Stomach (tissue), 9 donors: ENCODE data around the gene RAB13. TPM values are rescaled to one million over a fixed set of nuclear protein-coding genes. Genes with fewer than 3 reads are reported as not detected.

Source experiments
- DNase-seq, 2 donors: peaks; one replicate each; pipeline versions ENCODE4 v3.0.0 to v3.0.0-alpha.2; 2013 to 2019
- H3K27ac ChIP-seq, 5 donors: fragments of 200-600 bp in 4 of 5; sonication (generic) in 4 of 5; one replicate each; pipeline ENCODE4 v1.5.1; 2013 to 2019; ENCODE audit warnings: mild to moderate bottlenecking in 1 of 5, moderate library complexity in 1 of 5
- H3K27me3 ChIP-seq, 3 donors: fragments of 200-600 bp; sonication (generic); one replicate each; pipeline ENCODE4 v1.5.1; 2017 to 2019; ENCODE audit warnings: mixed run types in 1 of 3
- H3K36me3 ChIP-seq, 4 donors: fragments of 200-600 bp; sonication (generic); 1 replicate in 3 of 4; 2 replicates in 1 of 4; pipeline ENCODE4 v1.5.1; 2016 to 2019
- H3K4me1 ChIP-seq, 4 donors: fragments of 200-600 bp; sonication (generic); one replicate each; pipeline ENCODE4 v1.5.1; 2016 to 2019
- H3K4me3 ChIP-seq, 4 donors: fragments of 200-600 bp; sonication (generic) in 3 of 4; one replicate each; pipeline ENCODE4 v1.5.1; 2016 to 2019; ENCODE audit warnings: mild to moderate bottlenecking in 1 of 4
- H3K9me3 ChIP-seq, 4 donors: fragments of 200-600 bp; sonication (generic); one replicate each; pipeline ENCODE4 v1.5.1; 2016 to 2019
- CTCF ChIP-seq, 7 experiments: fragments of 450-650 bp in 4 of 7; fragments of 200-600 bp in 3 of 7; sonication (generic) in 3 of 7; IDR thresholded peaks; one replicate each; pipeline ENCODE4 v1.5.1; 2016 to 2019; ENCODE audit warnings: antibody characterized with exemption in 7 of 7, control low read depth in 2 of 7, mild to moderate bottlenecking in 1 of 7
- EP300 ChIP-seq: sonication (generic); formaldehyde crosslinking; IDR thresholded peaks from one replicate; pipeline ENCODE4 v1.6.1; 2017; ENCODE audit warnings: antibody characterized with exemption
- POLR2A ChIP-seq, 4 donors: fragments of 450-650 bp; IDR thresholded peaks; one replicate each; pipeline ENCODE4 v1.6.1; 2016; ENCODE audit warnings: antibody characterized with exemption in 4 of 4, control low read depth in 2 of 4, mild to moderate bottlenecking in 1 of 4, moderate library complexity in 1 of 4
- POLR2AphosphoS5 ChIP-seq, 3 donors: sonication (generic); formaldehyde crosslinking; IDR thresholded peaks; one replicate each; pipeline ENCODE4 v1.6.1; 2016; ENCODE audit warnings: antibody characterized with exemption in 3 of 3
- WGBS, 5 donors: extraction: QIAGEN DNeasy Blood & Tissue Kit in 3 of 5; methylation state at CpG; one replicate each; pipeline versions ENCODE4 v1.1.5 to v1.1.7; 2013 to 2018; 5-methylcytosine and 5-hydroxymethylcytosine counted together
- intact Hi-C: fragments of 100-400 bp; cut with DNase I; formaldehyde crosslinking; loops from one replicate; pipeline ENCODE4 v1.15.1; 2023; ENCODE audit warnings: low total_unique reads
- polyA plus RNA-seq, 3 donors: library from polyadenylated mRNA; stranded (reverse); fragments of 200-250 nt; gene quantifications; one replicate each; pipeline ENCODE4 v1.2.3, GENCODE V29; 2013
- total RNA-seq, 5 donors: library from RNA; depleted of rRNA; stranded (reverse); fragments of >200 nt; gene quantifications; one replicate each; pipeline versions ENCODE4 v1.1.0 to v1.2.3, GENCODE V29; 2014 to 2016
- donor health status: healthy with polysubstance abuse.
- donor health status: Bipolar disorder and iron deficiency.
- donor health status: healthy.

The RAB13 gene
- total and polyA plus RNA-seq, 8 donors = 35.5 to 730 (median 73.3) TPM

- H3K4me1 ChIP-seq = peaks cover 46 to 79% (median 69%) of the 10 kb centered on the region in 4 donors
- WGBS, 5 donors = 24 to 44% (median 31%) methylated on average over 15 to 16 of the region's 16 CpGs
- H3K27ac ChIP-seq = peak overlapping the region; percentile 94 to 98 (median 97)
- no peaks in the 10 kb centered on the region for H3K9me3 ChIP-seq
- no peak for TF ChIP-seq CTCF (IDR thresholded peaks at IDR 0.05)
- TF ChIP-seq POLR2AphosphoS5 (IDR thresholded peaks at IDR 0.05) = peak in 2 of 3 donors; percentile 36
- peak overlapping the region; percentile 61 to 84 (median 72) for H3K4me3 ChIP-seq
- peaks cover 13 to 26% (median 18%) of the 10 kb centered on the region in 4 donors for H3K36me3 ChIP-seq
- peak; percentile 59 to 63 for DNase-seq
- H3K27me3 ChIP-seq = no peaks in the 10 kb centered on the region
- intact Hi-C loops = no loop called here
Measured at GRCh38 chr1:153962088-153963029, 23.8 kb downstream of the RAB13 start.

GRCh38 chr1:153961421-153961820 is 24.7 kb downstream of the RAB13 start:
- intact Hi-C loops = no loop called here
- H3K27ac ChIP-seq = peak overlapping the region; percentile 25 to 98 (median 97)

GRCh38 chr1:153960206-153960605 is 25.9 kb downstream of the RAB13 start:
- peaks cover 55 to 81% (median 76%) of the 10 kb centered on the region in 4 donors for H3K4me1 ChIP-seq
- 69 to 93% (median 91%) methylated on average over 2 to 11 of the region's 11 CpGs for WGBS, 5 donors
- H3K27ac ChIP-seq = peak overlapping the region in 4 of 5 donors; percentile 13 to 98 (median 97)
- H3K4me3 ChIP-seq = peak overlapping the region in 1 of 4 donors; percentile 11
- H3K27me3 ChIP-seq = no peaks in the 10 kb centered on the region
- no peaks in the 10 kb centered on the region for H3K9me3 ChIP-seq
- intact Hi-C loops = no loop called here
- H3K36me3 ChIP-seq = peaks cover 13 to 26% (median 18%) of the 10 kb centered on the region in 4 donors
- DNase-seq = no peak
- TF ChIP-seq POLR2AphosphoS5 (IDR thresholded peaks at IDR 0.05) (no peak), POLR2A (IDR thresholded peaks at IDR 0.05) (no peak), EP300 (no peak), CTCF (IDR thresholded peaks at IDR 0.05) (no peak)

More at GRCh38 chr1:153961421-153961820, 24.7 kb downstream of the RAB13 start:
- Histone ChIP-seq H3K4me3 (peak overlapping the region in 2 of 4 donors; percentile 61 to 64), H3K9me3 (no peaks in the 10 kb centered on the region), H3K36me3 (peaks cover 13 to 26% (median 18%) of the 10 kb centered on the region in 4 donors), H3K27me3 (no peaks in the 10 kb centered on the region), H3K4me1 (peaks cover 52 to 81% (median 74%) of the 10 kb centered on the region in 4 donors)
- DNase-seq = no peak
- TF ChIP-seq POLR2A (IDR thresholded peaks at IDR 0.05) = no peak
- TF ChIP-seq EP300 = no peak
- TF ChIP-seq CTCF (IDR thresholded peaks at IDR 0.05) = no peak
- TF ChIP-seq POLR2AphosphoS5 (IDR thresholded peaks at IDR 0.05) = no peak
- WGBS, 5 donors = 71 to 84% (median 80%) methylated on average over 4 of the region's 4 CpGs

GRCh38 chr1:153959454-153959853 is 26.7 kb downstream of the RAB13 start:
- WGBS, 5 donors = 46 to 82% (median 57%) methylated on average over 3 of the region's 3 CpGs
- H3K27ac ChIP-seq = peak overlapping the region; percentile 16 to 98 (median 97)
- intact Hi-C loops = no loop called here
- peaks cover 13 to 32% (median 23%) of the 10 kb centered on the region in 4 donors for H3K36me3 ChIP-seq
- H3K4me1 ChIP-seq = peaks cover 54 to 81% (median 77%) of the 10 kb centered on the region in 4 donors
- H3K4me3 ChIP-seq = peak overlapping the region in 1 of 4 donors; percentile 97
- TF ChIP-seq EP300 = no peak
- no peak for TF ChIP-seq POLR2A (IDR thresholded peaks at IDR 0.05)
- no peak for TF ChIP-seq POLR2AphosphoS5 (IDR thresholded peaks at IDR 0.05)
- TF ChIP-seq CTCF (IDR thresholded peaks at IDR 0.05) = no peak
- H3K9me3 ChIP-seq = no peaks in the 10 kb centered on the region
- H3K27me3 ChIP-seq = no peaks in the 10 kb centered on the region
- DNase-seq = no peak
